OCI-LY1 (cell line): ENCODE measurements around the gene VEPH1.

Source experiments
- H2AFZ ChIP-seq: fragments of 200-600 bp; sonication (generic), shearing (Covaris generic); 2 replicates; pipeline ENCODE4 v1.6.0; 2014; ENCODE audit warnings: antibody characterized with exemption, mild to moderate bottlenecking, low read length
- H3F3A ChIP-seq: fragments of 200-600 bp; sonication (generic), shearing (Covaris generic); 2 replicates; pipeline ENCODE4 v1.6.0; 2014; ENCODE audit warnings: mild to moderate bottlenecking, antibody characterized with exemption, low read length, moderate library complexity; ENCODE audit not compliant: insufficient read depth
- H3K27ac ChIP-seq: fragments of 200-600 bp; sonication (generic); 2 replicates; pipeline ENCODE4 v1.5.1; 2014; ENCODE audit warnings: low read length, mixed run types, mild to moderate bottlenecking, low read depth; ENCODE audit not compliant: poor library complexity, severe bottlenecking
- H3K27me3 ChIP-seq: fragments of 200-600 bp; sonication (generic); 2 replicates; pipeline ENCODE4 v1.6.0; 2014; ENCODE audit warnings: antibody characterized with exemption, mild to moderate bottlenecking, low read length, moderate library complexity; ENCODE audit not compliant: insufficient read depth
- H3K36me3 ChIP-seq: fragments of 200-600 bp; sonication (generic); 2 replicates; pipeline ENCODE4 v1.6.1; 2014; ENCODE audit warnings: mild to moderate bottlenecking, antibody characterized with exemption, low read length, moderate library complexity, mixed read lengths; ENCODE audit not compliant: insufficient read depth
- H3K4me1 ChIP-seq: fragments of 200-600 bp; sonication (generic); 2 replicates; pipeline ENCODE4 v1.5.1; 2014; ENCODE audit warnings: mild to moderate bottlenecking, low read length, moderate library complexity; ENCODE audit not compliant: insufficient read depth, severe bottlenecking
- H3K4me2 ChIP-seq: fragments of 200-600 bp; sonication (generic), shearing (Covaris generic); 2 replicates; pipeline ENCODE4 v1.6.1; 2014; ENCODE audit warnings: low read length
- H3K4me3 ChIP-seq: fragments of 200-600 bp; sonication (generic); 2 replicates; pipeline ENCODE4 v1.5.1; 2014; ENCODE audit warnings: low read length, low read depth, mild to moderate bottlenecking, mixed read lengths; ENCODE audit not compliant: poor library complexity, severe bottlenecking
- H3K79me2 ChIP-seq: fragments of 200-600 bp; shearing (Covaris generic); 2 replicates; pipeline ENCODE4 v1.6.1; 2016; ENCODE audit warnings: mixed run types, low read length, mixed read lengths; ENCODE audit not compliant: insufficient read depth
- H3K9ac ChIP-seq: fragments of 200-600 bp; sonication (generic), shearing (Covaris generic); 2 replicates; pipeline ENCODE4 v1.6.1; 2014; ENCODE audit warnings: mild to moderate bottlenecking, low read length, mixed read lengths
- H3K9me2 ChIP-seq: fragments of 200-600 bp; sonication (generic), shearing (Covaris generic); 2 replicates; pipeline ENCODE4 v1.6.1; 2014; ENCODE audit warnings: low read depth, mild to moderate bottlenecking, low read length, mixed read lengths
- H3K9me3 ChIP-seq: fragments of 200-600 bp; shearing (Covaris generic); 2 replicates; pipeline ENCODE4 v1.6.1; 2014; ENCODE audit warnings: low read length, mixed read lengths
- H4K20me1 ChIP-seq: fragments of 200-600 bp; sonication (generic), shearing (Covaris generic); 2 replicates; pipeline ENCODE4 v1.6.0; 2016; ENCODE audit warnings: mild to moderate bottlenecking, low read length; ENCODE audit not compliant: insufficient read depth
- CTCF ChIP-seq: fragments of 200-600 bp; sonication (generic), shearing (Covaris generic); IDR thresholded peaks from 2 replicates; pipeline ENCODE4 v1.5.1; 2017; ENCODE audit warnings: mild to moderate bottlenecking, antibody characterized with exemption, low read length, moderate library complexity, mixed read lengths
- EZH2 ChIP-seq: fragments of 200-600 bp; sonication (generic), shearing (Covaris generic); IDR thresholded peaks from 2 replicates; pipeline ENCODE4 v1.8.0; 2017; ENCODE audit warnings: borderline replicate concordance, mixed run types, mild to moderate bottlenecking, antibody characterized with exemption, low read length, moderate library complexity, mixed read lengths

Gene VEPH1

GRCh38 chr3:157418104-157418503 is 85.1 kb downstream of the VEPH1 start:
- Histone ChIP-seq H3K9me3 (no peaks in the 10 kb centered on the region), H2AFZ (no peak overlapping the region), H3F3A (no peaks in the 10 kb centered on the region), H3K4me2 (no peak overlapping the region), H3K4me1 (no peaks in the 10 kb centered on the region), H3K9ac (no peak overlapping the region), H3K79me2 (no peaks in the 10 kb centered on the region), H3K27ac (no peak overlapping the region), H3K27me3 (no peaks in the 10 kb centered on the region), H3K4me3 (no peak overlapping the region), H3K36me3 (no peaks in the 10 kb centered on the region), H3K9me2 (no peaks in the 10 kb centered on the region), H4K20me1 (no peaks in the 10 kb centered on the region)
- no peak for TF ChIP-seq CTCF
- TF ChIP-seq EZH2, result no peak

- H3K9ac ChIP-seq, result no peak overlapping the region
- no peaks in the 10 kb centered on the region for H3K9me3 ChIP-seq
- no peaks in the 10 kb centered on the region for H3K79me2 ChIP-seq
- no peaks in the 10 kb centered on the region for H3K4me1 ChIP-seq
- H3K9me2 ChIP-seq, result no peaks in the 10 kb centered on the region
- H3K27me3 ChIP-seq, result no peaks in the 10 kb centered on the region
- no peaks in the 10 kb centered on the region for H3K36me3 ChIP-seq
- no peak for TF ChIP-seq CTCF
- no peak for TF ChIP-seq EZH2
- no peak overlapping the region for H3K4me2 ChIP-seq
- H2AFZ ChIP-seq, result no peak overlapping the region
- H4K20me1 ChIP-seq, result no peaks in the 10 kb centered on the region
- H3F3A ChIP-seq, result no peaks in the 10 kb centered on the region
- no peak overlapping the region for H3K27ac ChIP-seq
- H3K4me3 ChIP-seq, result no peak overlapping the region
Observed at GRCh38 chr3:157417247-157417646, 86.0 kb downstream of the VEPH1 start.

GRCh38 chr3:157416347-157417087 is 86.7 kb downstream of the VEPH1 start:
- TF ChIP-seq CTCF, result no peak
- TF ChIP-seq EZH2, result no peak
- Histone ChIP-seq H3K4me2 (no peak overlapping the region), H3K9ac (no peak overlapping the region), H4K20me1 (no peaks in the 10 kb centered on the region), H3K27me3 (no peaks in the 10 kb centered on the region), H3K9me2 (no peaks in the 10 kb centered on the region), H3K4me1 (no peaks in the 10 kb centered on the region), H3K36me3 (no peaks in the 10 kb centered on the region), H2AFZ (no peak overlapping the region), H3K27ac (no peak overlapping the region), H3K4me3 (no peak overlapping the region), H3K9me3 (no peaks in the 10 kb centered on the region), H3F3A (no peaks in the 10 kb centered on the region), H3K79me2 (no peaks in the 10 kb centered on the region)
